BJ (cell line): ENCODE results near the gene KLHL6. TPM values are rescaled to one million over a fixed set of nuclear protein-coding genes. Genes with fewer than 3 reads are reported as not detected.
"Not testable (repeated sequence)": the region's sequence is repeated elsewhere in the genome, so short reads cannot be mapped to it uniquely, and the experiment has no call there.

Experiments
- CTCF ChIA-PET: fragments of 350-600 bp; formaldehyde crosslinking; extraction: SDS; loops from one replicate; lab custom pipeline; 2021; ENCODE audit warnings: antibody characterized with exemption, inconsistent platforms; lab: Yijun Ruan, JAX
- POLR2A ChIA-PET: fragments of 300-600 bp; sonication (Branson Sonifier 250); formaldehyde crosslinking; extraction: SDS; loops from one replicate; lab custom pipeline; 2021; ENCODE audit warnings: antibody characterized with exemption; lab: Charles Lee
- DNase-seq: peaks from one replicate; pipeline ENCODE4 v3.0.0-alpha.2; 2011; ENCODE audit warnings: low read depth
- H3K27me3 ChIP-seq: 2 replicates; pipeline ENCODE4 v1.6.0; 2011; ENCODE audit warnings: low read length; ENCODE audit not compliant: control insufficient read depth, insufficient read depth
- H3K36me3 ChIP-seq: 2 replicates; pipeline ENCODE4 v1.5.1; 2011; ENCODE audit warnings: low read length; ENCODE audit not compliant: control insufficient read depth, insufficient read depth
- H3K4me3 ChIP-seq: 2 replicates; pipeline ENCODE4 v1.5.1; 2011; ENCODE audit warnings: low read depth, mild to moderate bottlenecking, control low read depth, low read length
- CTCF ChIP-seq: IDR thresholded peaks from 2 replicates; pipeline ENCODE4 v1.5.1; 2011; ENCODE audit warnings: low read depth, mild to moderate bottlenecking, control low read depth, inconsistent platforms, low read length, moderate library complexity; ENCODE audit not compliant: insufficient read depth
- polyA plus RNA-seq: library from polyadenylated mRNA; depleted of rRNA; stranded (reverse); fragments of >200 nt; gene quantifications from 2 replicates; pipeline ENCODE4 v1.2.3, GENCODE V29; 2011

The KLHL6 gene
- polyA plus RNA-seq, 1 experiment = not detected

- no peak overlapping the region for H3K4me3 ChIP-seq
- H3K27me3 ChIP-seq = peaks cover 4% of the 10 kb centered on the region
- CTCF ChIA-PET = interaction anchor here (0.6 kb wide), 1 partner anchor 22 kb away, joined by 3 read pairs; no protein-coding TSS in a partner anchor
- no peaks in the 10 kb centered on the region for H3K36me3 ChIP-seq
- POLR2A ChIA-PET = no interaction called here
- no peak for DNase-seq
- no peak for TF ChIP-seq CTCF
These were observed 42.3 kb downstream of the KLHL6 start for GRCh38 chr3:183513046-183513706.

- H3K27me3 ChIP-seq, H3K4me3 ChIP-seq, H3K36me3 ChIP-seq, POLR2A ChIA-PET, CTCF ChIA-PET, DNase-seq: not testable (repeated sequence)
These were observed 44.0 kb downstream of the KLHL6 start for GRCh38 chr3:183511286-183512131.

- Histone ChIP-seq H3K36me3 (no peaks in the 10 kb centered on the region), H3K27me3 (peaks cover 2% of the 10 kb centered on the region; the same call in 1 of the 2 replicates), H3K4me3 (no peak overlapping the region)
- DNase-seq = no peak
- CTCF ChIA-PET = no interaction called here
- POLR2A ChIA-PET = no interaction called here
- no peak for TF ChIP-seq CTCF
These were observed 46.7 kb downstream of the KLHL6 start for GRCh38 chr3:183508821-183509220.

- H3K4me3 ChIP-seq = no peak overlapping the region
- H3K36me3 ChIP-seq = no peaks in the 10 kb centered on the region
- CTCF ChIA-PET = interaction anchor here (0.7 kb wide), 1 partner anchor 377 kb away, joined by 3 read pairs; the partner anchor contains the start of gene PARL
- no peaks in the 10 kb centered on the region for H3K27me3 ChIP-seq
- POLR2A ChIA-PET = no interaction called here
- DNase-seq = no peak
- TF ChIP-seq CTCF = no peak
These were observed 48.0 kb downstream of the KLHL6 start for GRCh38 chr3:183507551-183507950.

GRCh38 chr3:183506674-183507320 is 48.7 kb downstream of the KLHL6 start:
- ChIA-PET CTCF (interaction anchor here (0.7 kb wide), 1 partner anchor 378 kb away, joined by 3 read pairs; the partner anchor contains the start of gene PARL), POLR2A (no interaction called here)
- H3K27me3 ChIP-seq = no peaks in the 10 kb centered on the region
- no peaks in the 10 kb centered on the region for H3K36me3 ChIP-seq
- TF ChIP-seq CTCF = no peak
- DNase-seq = no peak
- no peak overlapping the region for H3K4me3 ChIP-seq
